Keratinocyte (primary cell): ENCODE data around the gene L3MBTL4. TPM values are rescaled to one million over a fixed set of nuclear protein-coding genes. Genes with fewer than 3 reads are reported as not detected.

Experiments
- DNase-seq: peaks from one replicate; pipeline ENCODE4 v3.0.0-alpha.2; 2011; ENCODE audit warnings: low read depth, missing footprints, low spot score
- FAIRE-seq: peaks from 2 replicates; lab custom pipeline; 2011; peaks lifted over from hg19 to GRCh38; lab: Jason Lieb, UNC
- H2AFZ ChIP-seq: 2 replicates; pipeline ENCODE4 v1.6.0; 2012; ENCODE audit warnings: low read length, control low read depth, inconsistent platforms; ENCODE audit not compliant: control insufficient read depth
- H3K27ac ChIP-seq: 2 replicates; pipeline ENCODE4 v1.5.1; 2011; ENCODE audit warnings: low read length; ENCODE audit not compliant: control insufficient read depth, insufficient read depth
- H3K27me3 ChIP-seq: 3 replicates; pipeline ENCODE4 v1.6.0; 2011; ENCODE audit warnings: low read length; ENCODE audit not compliant: control insufficient read depth, insufficient read depth; ENCODE audit errors: extremely low read depth
- H3K36me3 ChIP-seq, 2 experiments: 2 replicates in 1 of 2; 3 replicates in 1 of 2; pipeline ENCODE4 v1.5.1; 2011; ENCODE audit warnings: low read length in 2 of 2, mild to moderate bottlenecking in 1 of 2; ENCODE audit not compliant: control insufficient read depth in 2 of 2, insufficient read depth in 2 of 2; ENCODE audit errors: extremely low read depth in 1 of 2
- H3K4me1 ChIP-seq: 3 replicates; pipeline ENCODE4 v1.5.1; 2011; ENCODE audit warnings: low read length; ENCODE audit not compliant: control insufficient read depth, insufficient read depth; ENCODE audit errors: extremely low read depth
- H3K4me2 ChIP-seq: 3 replicates; pipeline ENCODE4 v1.6.0; 2011; ENCODE audit warnings: low read depth, low read length; ENCODE audit not compliant: control insufficient read depth, insufficient read depth; ENCODE audit errors: extremely low read depth
- H3K4me3 ChIP-seq, 3 experiments: fragments of 200-600 bp in 1 of 3; sonication (generic) in 1 of 3; 2 replicates in 2 of 3; 3 replicates in 1 of 3; pipeline ENCODE4 v1.5.1; 2011 to 2016; ENCODE audit warnings: low read length in 3 of 3, mild to moderate bottlenecking in 3 of 3, control low read depth in 2 of 3, inconsistent platforms in 1 of 3, low read depth in 1 of 3, mixed read lengths in 1 of 3, mixed run types in 1 of 3, moderate library complexity in 1 of 3; ENCODE audit not compliant: control insufficient read depth in 2 of 3, insufficient read depth in 2 of 3; ENCODE audit errors: extremely low read depth in 1 of 3
- H3K79me2 ChIP-seq: 2 replicates; pipeline ENCODE4 v1.6.0; 2012; ENCODE audit warnings: low read length; ENCODE audit not compliant: control insufficient read depth, insufficient read depth
- H3K9ac ChIP-seq: 3 replicates; pipeline ENCODE4 v1.6.0; 2011; ENCODE audit warnings: low read length; ENCODE audit not compliant: control insufficient read depth, insufficient read depth; ENCODE audit errors: extremely low read depth
- H3K9me1 ChIP-seq: 3 replicates; pipeline ENCODE4 v1.6.0; 2011; ENCODE audit warnings: low read length; ENCODE audit not compliant: control insufficient read depth, insufficient read depth; ENCODE audit errors: extremely low read depth
- H3K9me3 ChIP-seq: 2 replicates; pipeline ENCODE4 v1.5.1; 2012; ENCODE audit warnings: low read depth, low read length; ENCODE audit not compliant: control insufficient read depth
- H4K20me1 ChIP-seq: 3 replicates; pipeline ENCODE4 v1.6.0; 2011; ENCODE audit warnings: low read length; ENCODE audit not compliant: control insufficient read depth, insufficient read depth; ENCODE audit errors: extremely low read depth
- EZH2 ChIP-seq: IDR thresholded peaks from one replicate; pipeline ENCODE4 v1.6.1; 2012; ENCODE audit warnings: inconsistent platforms, mild to moderate bottlenecking, low read length, moderate library complexity
- dilution Hi-C: fragments of 300-500 bp; cut with MboI; formaldehyde crosslinking; loops from one replicate; pipeline ENCODE4 v1.7.0; 2020; ENCODE audit warnings: low sequenced_read_pairs; ENCODE audit not compliant: extremely low pct_ligation_motif_present
- polyA plus RNA-seq, 5 experiments: library from polyadenylated mRNA; depleted of rRNA in 3 of 5; stranded (reverse) in 3 of 5; stranded (forward) in 1 of 5; unstranded in 1 of 5; fragments of >200 nt; gene quantifications; 1 replicate in 1 of 5; 2 replicates in 3 of 5; 3 replicates in 1 of 5; pipeline versions ENCODE4 v1.2.1 to v1.2.3, GENCODE V29; 2011 to 2012; ENCODE audit warnings: missing spikeins in 2 of 5, low read depth in 1 of 5, low replicate concordance in 1 of 5
- TF ChIP-seq, protein P1 (sequence below), 3 experiments: IDR thresholded peaks in 1 of 3; conservative IDR thresholded peaks in 1 of 3; optimal IDR thresholded peaks in 1 of 3; 2 replicates in 2 of 3; 3 replicates in 1 of 3; pipeline versions ENCODE3 to v1.5.1; 2011; ENCODE audit warnings: low read length in 3 of 3, mild to moderate bottlenecking in 3 of 3, moderate library complexity in 2 of 3, control low read depth in 1 of 3, inconsistent platforms in 1 of 3; ENCODE audit not compliant: insufficient read depth in 2 of 3; ENCODE audit errors: extremely low read depth in 1 of 3

Gene L3MBTL4
- polyA plus RNA-seq, 1 donor (not counting 4 experiments of a cell fraction or from before 2014, with no cell fraction given), result 0.17 TPM

DNA sequence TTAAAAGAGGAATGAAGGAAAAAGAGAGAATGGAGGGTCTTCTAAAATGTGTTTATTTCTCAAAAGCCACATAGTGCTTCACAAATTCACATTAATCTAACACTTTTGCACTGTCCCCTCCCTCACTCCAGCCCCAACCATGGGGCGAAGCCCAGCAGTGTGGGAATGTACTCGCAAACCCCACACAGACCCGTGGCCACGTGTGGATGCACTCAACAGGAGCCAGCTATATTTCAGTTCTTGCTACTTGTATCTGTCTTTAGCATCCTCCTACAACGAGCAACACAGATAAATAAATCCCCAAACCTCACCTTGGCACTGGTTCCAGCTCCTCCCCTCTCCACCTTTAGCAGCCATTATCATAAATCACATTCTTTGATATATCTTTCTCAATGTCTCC lies 427.5 kb downstream of the L3MBTL4 start:
- no peaks in the 10 kb centered on the region for H3K9me3 ChIP-seq
- DNase-seq (no peak), FAIRE-seq (no peak)
- H2AFZ ChIP-seq, result no peak overlapping the region
- H3K9me1 ChIP-seq, result no peaks in the 10 kb centered on the region
- no peak overlapping the region for H3K4me2 ChIP-seq
- H3K36me3 ChIP-seq, result no peaks in the 10 kb centered on the region
- H4K20me1 ChIP-seq, result no peaks in the 10 kb centered on the region
- no peak overlapping the region for H3K27ac ChIP-seq
- H3K79me2 ChIP-seq, result no peaks in the 10 kb centered on the region
- peaks cover 6% of the 10 kb centered on the region for H3K4me1 ChIP-seq
- no peak overlapping the region for H3K4me3 ChIP-seq
- TF ChIP-seq EZH2, result no peak
- TF ChIP-seq, protein P1, sequence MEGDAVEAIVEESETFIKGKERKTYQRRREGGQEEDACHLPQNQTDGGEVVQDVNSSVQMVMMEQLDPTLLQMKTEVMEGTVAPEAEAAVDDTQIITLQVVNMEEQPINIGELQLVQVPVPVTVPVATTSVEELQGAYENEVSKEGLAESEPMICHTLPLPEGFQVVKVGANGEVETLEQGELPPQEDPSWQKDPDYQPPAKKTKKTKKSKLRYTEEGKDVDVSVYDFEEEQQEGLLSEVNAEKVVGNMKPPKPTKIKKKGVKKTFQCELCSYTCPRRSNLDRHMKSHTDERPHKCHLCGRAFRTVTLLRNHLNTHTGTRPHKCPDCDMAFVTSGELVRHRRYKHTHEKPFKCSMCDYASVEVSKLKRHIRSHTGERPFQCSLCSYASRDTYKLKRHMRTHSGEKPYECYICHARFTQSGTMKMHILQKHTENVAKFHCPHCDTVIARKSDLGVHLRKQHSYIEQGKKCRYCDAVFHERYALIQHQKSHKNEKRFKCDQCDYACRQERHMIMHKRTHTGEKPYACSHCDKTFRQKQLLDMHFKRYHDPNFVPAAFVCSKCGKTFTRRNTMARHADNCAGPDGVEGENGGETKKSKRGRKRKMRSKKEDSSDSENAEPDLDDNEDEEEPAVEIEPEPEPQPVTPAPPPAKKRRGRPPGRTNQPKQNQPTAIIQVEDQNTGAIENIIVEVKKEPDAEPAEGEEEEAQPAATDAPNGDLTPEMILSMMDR (optimal IDR thresholded peaks at IDR 0.05 in 1 of 3, IDR thresholded peaks at IDR 0.05 in 1 of 3, conservative IDR thresholded peaks at IDR 0.05 in 1 of 3; ENCODE audit: extremely low read depth in 1 of 3, insufficient read depth in 2 of 3, low read length in 3 of 3), result no peak
- dilution Hi-C loops, result no loop called here
- H3K27me3 ChIP-seq, result no peaks in the 10 kb centered on the region
- H3K9ac ChIP-seq, result no peak overlapping the region

DNA sequence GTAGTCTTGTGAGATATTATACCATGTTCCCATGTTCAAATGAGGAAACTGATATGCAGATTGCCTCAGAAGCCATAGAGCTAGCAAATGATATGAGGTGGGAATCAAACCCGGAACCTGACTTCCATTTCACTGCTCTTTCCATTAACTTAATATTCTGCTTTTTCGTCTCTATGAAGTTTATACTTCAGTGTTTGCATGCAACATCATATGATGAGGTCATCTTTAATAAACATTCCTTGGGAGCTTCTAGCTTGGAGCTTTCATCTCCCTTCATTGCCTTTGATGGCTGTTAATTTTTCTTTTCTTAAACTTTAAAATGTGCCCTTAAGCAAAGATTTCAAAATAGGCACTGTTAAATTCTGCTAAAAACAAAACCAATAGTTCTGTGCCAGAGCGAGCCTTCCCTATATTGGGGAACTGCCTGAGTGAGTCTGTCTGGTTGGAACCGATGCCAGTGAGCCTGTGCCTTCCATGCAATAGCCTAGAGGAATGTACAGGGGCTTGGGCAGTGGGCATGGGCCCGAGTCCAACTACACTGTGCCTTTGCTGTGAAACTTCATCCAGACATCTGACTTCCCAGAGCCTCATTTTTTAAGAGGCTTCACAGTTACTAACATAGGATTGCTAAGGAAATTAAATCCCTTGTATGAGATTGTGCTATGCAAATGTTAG lies 428.3 kb downstream of the L3MBTL4 start:
- no peak overlapping the region for H3K9ac ChIP-seq
- H3K27ac ChIP-seq, result no peak overlapping the region
- TF ChIP-seq, protein P1 (optimal IDR thresholded peaks at IDR 0.05 in 1 of 3, IDR thresholded peaks at IDR 0.05 in 1 of 3, conservative IDR thresholded peaks at IDR 0.05 in 1 of 3; ENCODE audit: extremely low read depth in 1 of 3, insufficient read depth in 2 of 3, low read length in 3 of 3), result no peak
- TF ChIP-seq EZH2, result no peak
- DNase-seq, result no peak
- H4K20me1 ChIP-seq, result no peaks in the 10 kb centered on the region
- no peaks in the 10 kb centered on the region for H3K27me3 ChIP-seq
- no peaks in the 10 kb centered on the region for H3K9me1 ChIP-seq
- H3K4me3 ChIP-seq, result no peak overlapping the region
- H2AFZ ChIP-seq, result no peak overlapping the region
- no peaks in the 10 kb centered on the region for H3K79me2 ChIP-seq
- no peaks in the 10 kb centered on the region for H3K36me3 ChIP-seq
- peaks cover 6% of the 10 kb centered on the region for H3K4me1 ChIP-seq
- H3K9me3 ChIP-seq, result no peaks in the 10 kb centered on the region
- no peak for FAIRE-seq
- dilution Hi-C loops, result no loop called here
- no peak overlapping the region for H3K4me2 ChIP-seq
